ENCODE data around the gene ZDBF2.
"Not testable (repeated sequence)": the region's sequence is repeated elsewhere in the genome, so short reads cannot be mapped to it uniquely, and the experiment has no call there.

Gene ZDBF2

DNA sequence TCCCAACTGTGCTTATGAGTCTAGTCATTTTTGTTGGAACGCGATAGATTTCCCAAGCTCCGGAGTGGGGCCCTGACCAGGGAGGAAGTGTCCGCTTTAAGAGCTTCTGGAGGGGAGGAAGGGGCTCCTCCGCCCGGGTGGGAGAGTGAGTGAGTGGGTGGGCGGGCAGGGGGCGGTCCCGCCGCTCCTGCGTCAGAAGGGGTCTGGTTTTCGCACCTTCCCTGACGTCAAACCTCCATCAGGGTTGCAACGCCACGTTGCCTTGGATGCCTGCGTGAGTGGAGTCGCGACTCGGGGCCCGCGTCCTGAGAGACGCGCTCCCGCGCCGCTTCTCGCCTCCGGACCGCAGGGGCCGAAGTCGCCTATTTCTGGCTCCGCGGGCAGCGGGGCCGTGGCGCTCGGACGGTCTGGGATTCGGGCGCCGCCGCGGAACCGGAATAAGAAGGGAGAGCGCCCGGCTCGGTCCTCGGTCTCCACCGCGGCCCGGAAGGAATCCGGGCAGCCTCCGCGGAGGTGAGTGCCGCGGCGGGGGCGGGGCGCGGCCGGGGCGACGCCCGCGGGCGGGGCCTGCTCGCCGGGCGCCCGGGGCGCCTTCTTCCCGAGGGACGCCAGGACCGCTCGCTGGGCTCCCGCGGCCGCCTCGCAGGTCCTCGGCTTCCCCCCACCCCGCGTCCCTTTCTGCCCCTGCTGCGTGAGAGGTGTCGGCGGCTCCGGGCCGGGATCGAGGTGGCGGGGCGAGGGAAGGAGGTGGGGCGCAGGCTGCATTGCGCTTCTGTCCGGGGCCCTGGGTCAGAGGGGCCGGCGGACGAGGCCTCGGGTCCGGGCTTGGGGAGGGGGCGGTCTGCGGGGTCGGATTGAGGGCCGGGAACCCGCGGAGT is at the start of gene ZDBF2:
Gene ZDBF2, plus strand, starts transcription at position 230 of the 878 bp plus-strand sequence. CDS start 7,187 bp downstream, outside the sequence.
- DNase-seq = peak; percentile 51

DNA sequence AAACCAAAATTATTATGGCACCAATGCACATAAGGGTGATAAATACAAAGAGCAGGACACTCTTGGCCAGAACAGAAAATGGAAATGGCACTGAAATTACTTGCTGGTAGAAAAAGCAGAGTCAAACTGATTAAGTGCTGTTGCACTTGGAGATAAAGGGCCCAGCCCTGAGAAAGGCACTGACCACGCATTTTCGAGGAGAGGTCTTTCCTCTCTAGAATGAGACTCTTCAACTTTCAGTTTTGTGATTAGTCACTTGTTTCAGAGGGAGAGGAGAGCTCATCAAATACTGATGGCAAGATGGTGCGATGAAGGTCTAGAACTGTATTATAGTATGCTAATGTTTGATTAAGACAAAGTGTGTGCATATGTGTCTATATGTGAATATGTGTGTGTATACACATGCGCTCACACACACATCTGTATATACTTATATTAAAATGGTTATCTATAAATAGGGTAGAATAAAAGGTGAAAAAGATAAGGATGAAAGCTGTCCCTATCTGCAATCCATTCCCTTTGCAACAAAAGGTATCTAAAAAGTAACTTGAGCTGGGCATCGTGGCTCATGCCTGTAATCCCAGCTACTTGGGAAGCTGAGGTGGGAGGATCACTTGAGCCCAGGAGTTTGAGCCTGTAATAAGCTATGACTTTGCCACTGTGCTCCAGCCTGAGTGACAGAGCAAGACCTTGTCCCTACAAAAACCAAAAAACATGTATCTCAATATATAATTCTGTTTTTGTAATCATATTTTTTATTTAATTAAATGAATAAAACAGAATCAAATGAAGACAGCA is 48.8 kb upstream of the ZDBF2 start:
- no peak for DNase-seq

DNA sequence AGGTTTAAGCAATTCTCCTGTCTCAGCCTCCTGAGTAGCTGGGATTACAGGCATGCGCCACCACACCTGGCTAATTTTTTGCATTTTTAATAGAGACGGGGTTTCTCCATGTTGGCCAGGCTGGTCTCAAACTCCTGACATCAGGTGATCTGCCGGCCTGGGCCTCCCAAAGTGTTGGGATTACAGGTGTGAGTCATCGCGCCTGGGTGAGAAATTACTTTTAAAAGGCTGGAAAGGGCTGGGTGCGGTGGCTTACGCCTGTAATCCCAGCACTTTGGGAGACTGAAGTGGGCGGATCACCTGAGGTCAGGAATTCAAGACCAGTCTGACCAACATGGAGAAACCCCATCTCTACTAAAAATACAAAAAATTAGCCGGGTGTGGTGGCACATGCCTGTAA is 45.8 kb upstream of the ZDBF2 start:
- not testable (repeated sequence) for DNase-seq

DNA sequence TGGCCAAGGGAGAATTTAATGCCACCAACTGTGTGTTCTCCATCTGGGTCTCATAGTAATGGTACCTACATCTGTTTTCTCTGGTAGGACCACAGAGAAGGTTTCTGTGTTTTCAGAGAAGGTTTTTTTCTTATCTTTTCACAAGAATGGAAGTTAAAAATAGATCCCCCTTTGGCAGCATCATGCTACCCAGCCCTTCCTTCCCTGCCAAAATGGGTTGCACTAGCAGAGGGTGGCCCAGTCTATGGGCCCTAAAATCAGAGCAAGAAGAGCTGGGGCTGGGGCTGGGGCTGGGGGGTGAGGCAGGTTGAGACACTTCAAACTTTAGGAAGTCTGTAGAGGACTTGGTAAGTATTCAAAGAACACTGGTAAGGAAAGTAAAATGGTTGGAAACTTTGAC is 44.8 kb upstream of the ZDBF2 start:
- no peak for DNase-seq

DNA sequence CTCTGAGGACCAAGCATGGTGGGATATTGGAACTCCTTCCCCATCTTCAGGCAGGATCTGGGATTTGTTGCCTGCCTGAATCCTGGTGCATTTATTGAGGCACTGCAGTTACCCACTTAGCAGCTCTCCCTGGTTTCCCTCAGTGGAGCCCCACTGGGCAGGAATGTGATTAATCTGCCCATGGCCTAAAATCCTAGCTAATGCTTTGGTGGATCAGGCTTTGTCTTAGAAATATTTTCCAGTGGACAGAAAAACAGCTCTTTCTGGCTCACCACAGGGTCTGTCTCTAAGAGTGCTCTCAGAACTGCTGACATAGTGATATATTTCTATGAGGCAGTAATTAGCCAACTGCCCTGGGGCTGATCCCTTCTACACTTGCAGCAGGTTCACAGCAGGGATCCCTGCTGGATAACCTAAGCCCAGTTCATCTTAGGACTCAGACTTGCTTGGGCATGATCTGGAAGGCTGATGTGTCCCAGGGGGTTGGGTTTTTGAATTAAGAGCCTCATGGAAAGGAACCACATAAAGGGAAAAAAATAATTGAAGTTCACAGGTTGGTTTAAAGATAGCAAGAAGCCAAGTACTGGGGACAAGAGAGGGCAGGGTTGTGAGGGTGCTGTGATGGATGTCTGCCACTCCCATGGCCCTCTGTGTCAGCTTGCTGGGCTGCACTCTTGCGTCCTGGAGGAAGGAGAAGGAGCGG is 44.3 kb upstream of the ZDBF2 start:
- DNase-seq = no peak

DNA sequence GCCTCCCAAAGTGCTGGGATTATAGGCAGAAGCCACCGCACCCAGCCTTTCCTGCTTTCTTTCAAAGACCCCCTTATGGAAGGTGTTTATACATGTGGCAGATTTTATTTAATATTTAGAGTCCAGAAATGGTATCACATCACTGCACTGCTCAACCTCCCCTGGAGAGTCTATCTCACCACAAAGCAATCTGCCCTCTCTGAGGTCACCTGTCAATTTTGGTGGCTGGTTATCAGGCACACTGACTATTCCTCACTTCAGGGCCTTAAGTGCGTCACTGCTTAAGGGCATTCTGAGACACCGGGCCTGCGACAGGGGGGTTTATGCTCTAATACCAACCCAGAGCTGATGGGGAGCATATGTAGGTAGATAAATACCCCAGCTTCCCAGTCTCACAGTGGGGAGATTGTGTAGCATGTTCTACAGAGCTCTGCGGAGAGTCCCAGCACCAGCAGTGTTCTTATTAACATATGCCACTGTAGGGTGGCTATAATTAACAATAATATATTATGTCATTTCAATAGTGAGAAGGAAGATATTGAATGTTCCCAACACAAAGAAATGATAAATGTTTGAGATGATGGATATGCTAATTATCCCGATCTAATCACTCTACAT is 42.7 kb upstream of the ZDBF2 start:
- DNase-seq = no peak

DNA sequence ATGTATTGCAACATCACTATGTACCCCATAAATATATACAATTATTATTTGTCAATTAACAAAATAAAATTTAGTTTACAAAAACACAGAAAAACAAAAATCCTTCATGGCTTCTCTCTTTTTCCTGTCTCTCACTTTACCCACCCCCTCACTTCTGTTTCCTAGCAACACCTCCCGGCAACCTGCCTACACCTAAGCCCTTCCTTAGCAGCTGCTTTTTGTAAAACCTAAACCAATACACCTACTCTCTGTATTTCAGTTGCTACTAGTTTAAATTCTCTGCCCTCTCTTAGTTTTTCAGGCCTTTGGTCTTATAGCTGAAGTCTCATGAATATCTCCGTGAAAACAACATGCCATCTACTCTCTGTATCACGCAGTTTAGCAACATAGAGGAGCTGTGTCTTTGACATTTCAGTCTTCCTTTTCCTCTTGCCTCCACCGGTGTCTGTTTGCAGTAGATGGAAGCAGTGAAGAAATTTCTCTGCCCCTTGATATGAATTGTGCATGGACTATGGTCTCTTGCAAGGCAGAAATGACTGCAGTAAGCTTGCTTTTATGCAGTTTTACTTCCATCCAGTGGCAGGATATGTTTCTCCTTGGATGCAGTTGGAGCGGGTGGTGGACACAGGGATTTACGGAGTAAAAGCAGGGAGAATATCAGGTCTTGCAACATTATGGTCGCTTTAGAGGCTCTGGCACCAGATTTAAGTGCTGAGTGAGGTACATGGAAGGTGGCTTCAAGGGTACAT is 42.0 kb upstream of the ZDBF2 start:
- DNase-seq = no peak

DNA sequence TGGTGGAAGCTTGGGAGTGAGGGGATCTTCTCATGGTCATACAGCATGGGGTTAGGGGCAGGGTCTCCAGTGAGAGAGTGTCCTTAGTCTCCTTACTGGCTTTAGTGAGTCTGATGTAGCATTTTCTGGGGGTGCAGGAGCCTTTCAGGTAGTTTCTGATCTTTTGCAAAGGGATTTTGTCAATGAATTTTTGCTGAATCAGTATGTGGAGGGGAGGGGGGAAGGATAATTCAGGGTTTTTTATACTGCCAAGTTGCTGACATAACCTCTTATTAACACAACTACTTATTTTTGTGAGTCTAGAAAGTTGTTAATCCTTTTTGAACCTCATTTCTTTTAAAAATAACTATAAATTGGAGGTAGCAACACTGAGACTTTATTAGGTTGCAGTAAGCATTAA is 35.3 kb upstream of the ZDBF2 start:
- no peak for DNase-seq

DNA sequence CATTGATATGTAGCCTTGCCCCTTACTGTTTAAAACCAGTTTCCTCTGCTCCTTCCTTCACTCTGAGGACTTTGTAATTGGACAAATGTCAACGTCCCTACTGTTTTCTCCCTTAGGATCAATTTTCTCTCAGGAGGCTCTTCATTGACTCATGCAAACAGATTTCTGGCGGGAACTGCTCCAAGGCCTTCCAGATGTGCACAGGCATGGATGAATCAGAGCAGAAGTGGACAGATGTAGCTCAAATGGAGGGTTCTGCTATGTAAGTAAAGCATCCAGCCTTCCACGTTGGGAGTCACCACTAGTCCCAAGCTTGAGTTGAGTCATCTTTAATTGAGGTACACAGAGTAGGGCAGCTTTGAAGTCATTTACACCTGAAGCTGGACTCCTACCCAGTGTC is 34.1 kb upstream of the ZDBF2 start:
- no peak for DNase-seq

DNA sequence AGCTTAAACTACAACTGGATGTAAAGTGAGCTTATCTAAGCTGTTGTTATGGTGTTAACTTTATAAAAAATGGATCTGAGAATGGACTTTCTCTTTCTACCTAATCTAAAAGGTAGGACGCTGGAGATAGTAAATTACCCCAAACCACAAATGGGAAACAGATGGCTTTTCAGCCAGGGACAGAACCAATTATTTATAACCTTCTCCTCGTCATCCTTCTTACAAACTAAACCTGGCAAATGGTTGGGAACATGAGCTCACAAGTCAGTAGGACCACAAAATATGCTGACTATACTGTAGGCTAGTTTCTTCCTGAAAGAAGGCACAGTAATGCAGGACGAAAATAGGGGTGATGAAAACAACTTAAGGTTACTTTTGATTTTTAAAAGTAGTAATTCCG is 32.7 kb upstream of the ZDBF2 start:
- DNase-seq = no peak

DNA sequence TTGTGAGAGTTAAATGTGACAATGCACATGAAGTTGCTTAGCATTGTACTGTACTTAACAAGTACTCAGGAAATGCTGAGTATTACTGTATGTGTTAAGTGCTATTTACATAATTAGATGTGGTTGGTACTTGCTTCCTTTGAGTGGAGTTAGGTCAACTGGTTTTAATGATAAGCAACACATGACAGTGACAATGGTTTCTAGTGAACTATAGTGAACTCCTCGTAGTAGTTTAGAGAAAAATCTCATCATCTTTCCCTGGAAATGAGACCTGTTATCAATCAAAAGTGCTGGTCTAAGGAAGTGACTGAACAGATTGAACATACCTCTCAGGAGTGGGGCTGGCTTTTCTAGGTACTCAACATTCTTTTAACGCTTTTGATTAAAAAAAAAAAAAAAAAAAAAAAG is 29.2 kb upstream of the ZDBF2 start:
- no peak for DNase-seq

DNA sequence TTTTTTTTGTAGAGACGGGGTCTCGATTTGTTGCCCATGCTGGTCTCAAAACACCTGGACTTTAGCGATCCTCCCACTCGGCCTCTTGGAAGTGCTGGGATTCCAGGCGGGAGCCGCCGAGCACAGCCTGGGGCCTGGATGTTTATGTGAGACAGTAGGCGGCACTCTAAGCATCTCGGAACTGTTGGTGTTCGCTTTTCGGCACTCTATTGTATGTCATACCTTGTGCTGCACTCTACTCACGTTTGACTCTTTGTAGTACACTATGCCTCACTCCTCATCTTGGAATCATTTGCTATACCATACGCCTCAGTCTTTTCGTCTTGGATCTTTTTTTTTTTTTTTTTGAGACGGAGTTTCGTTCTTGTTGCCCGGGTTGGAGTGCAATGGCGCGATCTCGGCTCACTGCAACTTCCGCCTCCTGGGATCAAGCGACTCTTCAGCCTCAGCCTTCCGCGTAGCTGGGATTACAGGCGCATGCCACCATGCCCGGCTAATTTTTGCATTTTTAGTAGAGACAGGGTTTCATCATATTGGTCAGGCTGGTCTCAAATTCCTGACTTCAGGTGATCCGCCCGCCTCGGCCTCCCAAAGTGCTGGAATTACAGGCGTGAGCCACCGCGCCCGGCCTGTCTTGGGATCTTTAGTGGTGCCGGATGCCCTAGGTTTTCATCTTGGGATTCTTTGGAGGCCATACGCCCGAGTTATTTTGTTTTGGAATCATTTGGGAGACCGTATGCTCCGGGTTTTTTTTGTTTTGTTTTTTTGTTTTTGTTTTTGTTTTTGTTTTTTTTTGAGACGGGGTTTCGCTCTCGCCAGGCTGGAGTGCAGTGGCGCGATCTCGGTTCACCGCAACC is 24.2 kb upstream of the ZDBF2 start:
- DNase-seq = no peak

DNA sequence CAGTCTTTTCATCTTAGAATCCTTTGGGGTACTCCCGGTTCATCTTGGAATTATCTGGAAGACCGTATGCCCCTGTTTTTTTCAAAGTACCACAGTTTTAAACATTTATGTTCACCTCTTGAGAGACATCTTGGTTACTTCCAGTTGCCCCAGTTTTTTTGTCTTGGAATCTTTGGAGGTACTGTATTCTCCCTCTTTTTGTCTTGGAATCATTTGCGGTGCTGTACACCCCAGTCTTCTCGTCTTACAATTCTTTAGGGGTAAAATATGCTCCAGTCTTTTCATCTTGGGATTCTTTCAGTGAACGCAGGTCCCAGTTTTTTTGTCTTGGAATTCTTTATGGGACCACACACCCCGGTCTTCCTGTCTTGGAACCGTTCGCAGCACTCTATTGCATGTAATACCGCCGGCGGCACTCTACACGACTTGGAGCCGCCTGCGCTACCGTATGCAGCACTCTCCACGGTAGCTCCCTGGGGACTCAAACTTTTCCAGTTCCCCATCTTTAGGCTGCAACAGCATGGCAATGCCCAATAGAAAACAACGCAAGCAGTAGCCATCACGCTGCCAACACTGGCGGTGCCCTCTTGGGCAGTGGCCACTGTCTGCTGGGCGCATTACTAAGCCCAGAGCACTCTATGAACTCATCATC is 21.2 kb upstream of the ZDBF2 start:
- no peak for DNase-seq

DNA sequence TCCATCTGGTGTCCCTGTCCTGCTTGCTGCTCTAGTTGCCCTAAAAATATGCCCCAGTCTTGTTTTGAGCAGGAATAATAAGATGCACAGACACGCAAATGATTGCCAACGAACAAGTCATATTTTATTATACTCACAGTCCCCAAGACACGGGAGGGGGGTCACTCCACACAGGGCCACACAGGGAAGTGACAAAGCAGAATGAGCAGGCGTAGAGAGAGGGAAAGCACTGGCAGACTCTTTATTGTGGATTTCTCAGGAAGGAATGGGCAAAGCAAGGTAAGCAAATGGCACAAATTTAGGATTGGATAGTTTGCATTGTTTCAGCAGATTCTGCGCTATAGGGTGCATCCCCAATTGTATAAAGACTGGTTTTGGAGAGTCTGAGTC is 20.7 kb upstream of the ZDBF2 start:
- DNase-seq = no peak

DNA sequence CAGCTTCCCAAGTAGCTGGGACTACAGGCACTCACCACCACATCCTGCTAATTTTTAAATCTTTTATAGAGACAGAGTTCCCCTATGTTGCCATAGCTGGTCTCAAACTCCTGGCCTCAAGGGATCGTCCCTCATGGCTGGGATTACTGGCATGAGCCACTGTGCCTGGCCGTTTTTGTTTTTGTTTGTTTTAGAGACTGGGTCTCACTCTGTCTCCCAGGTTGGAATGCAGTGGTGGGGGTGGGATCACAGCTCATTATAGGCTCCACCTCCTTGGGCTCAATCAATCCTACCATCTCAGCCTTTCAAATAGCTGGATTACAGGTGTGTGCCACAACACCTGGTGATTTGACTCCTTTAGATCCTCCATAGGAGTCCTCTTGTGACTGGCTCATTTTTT is 19.5 kb upstream of the ZDBF2 start:
- no peak for DNase-seq

DNA sequence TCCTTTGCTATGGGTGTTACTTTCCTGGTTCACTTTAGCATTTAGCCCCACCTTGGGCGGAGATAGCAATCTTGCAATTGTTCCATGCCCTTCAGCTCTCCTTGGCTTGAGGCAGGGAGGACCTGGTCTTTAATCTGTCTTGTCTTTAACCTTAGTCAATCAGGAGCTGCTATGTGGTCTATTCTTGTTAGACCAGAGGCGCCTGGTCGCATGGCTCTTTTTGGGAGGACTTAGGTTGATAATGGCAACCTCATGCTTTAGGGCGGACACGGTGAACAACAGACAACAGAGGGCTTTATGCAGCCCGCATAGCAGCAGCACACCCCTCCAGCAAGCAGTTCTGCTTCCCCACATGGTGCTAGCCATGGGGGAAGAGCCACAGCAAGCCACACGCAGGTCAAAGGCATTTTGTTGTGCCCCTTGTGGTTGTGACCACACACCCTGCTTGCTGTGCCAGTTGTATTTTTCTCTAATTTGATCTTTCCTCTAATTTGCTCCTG is 17.7 kb upstream of the ZDBF2 start:
- no peak for DNase-seq

DNA sequence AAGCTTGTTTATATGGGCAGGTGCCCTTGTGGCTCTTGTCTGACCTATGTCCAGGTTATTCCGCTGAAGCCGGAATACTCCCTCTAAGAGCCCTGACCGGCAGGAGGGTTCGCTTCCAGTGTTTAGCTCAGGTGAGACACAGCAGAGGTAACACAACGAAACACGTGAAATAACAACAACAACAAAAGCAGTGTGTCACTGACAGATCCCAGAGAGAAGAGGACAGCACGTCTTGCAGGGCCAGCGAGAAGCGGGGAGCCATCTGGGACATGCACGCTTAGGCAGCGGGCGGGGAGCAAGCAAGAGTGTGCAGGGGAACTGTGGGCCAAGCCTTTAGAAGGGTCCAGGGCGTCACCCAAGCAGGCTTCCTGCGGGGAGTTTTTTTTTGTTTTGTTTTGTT is 17.1 kb upstream of the ZDBF2 start:
- DNase-seq = no peak

DNA sequence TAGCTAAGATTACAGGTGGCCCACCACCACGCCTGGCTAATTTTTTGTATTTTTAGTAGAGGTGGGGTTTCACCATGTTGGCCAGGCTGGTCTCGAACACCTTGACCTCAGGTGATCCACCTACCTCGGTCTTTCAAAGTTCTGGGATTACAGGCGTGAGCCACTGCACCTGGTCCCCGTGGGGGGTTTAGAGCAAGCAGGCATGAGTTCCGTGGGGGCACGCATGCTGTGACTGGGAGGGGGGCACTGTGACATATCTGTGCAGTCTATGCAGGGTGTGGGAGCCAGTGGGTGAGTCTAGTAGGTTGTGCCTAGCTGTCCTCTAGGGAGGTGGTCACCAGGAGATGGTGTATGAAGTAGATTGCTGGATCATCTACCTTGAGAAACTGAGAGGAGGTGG is 16.6 kb upstream of the ZDBF2 start:
- no peak for DNase-seq

DNA sequence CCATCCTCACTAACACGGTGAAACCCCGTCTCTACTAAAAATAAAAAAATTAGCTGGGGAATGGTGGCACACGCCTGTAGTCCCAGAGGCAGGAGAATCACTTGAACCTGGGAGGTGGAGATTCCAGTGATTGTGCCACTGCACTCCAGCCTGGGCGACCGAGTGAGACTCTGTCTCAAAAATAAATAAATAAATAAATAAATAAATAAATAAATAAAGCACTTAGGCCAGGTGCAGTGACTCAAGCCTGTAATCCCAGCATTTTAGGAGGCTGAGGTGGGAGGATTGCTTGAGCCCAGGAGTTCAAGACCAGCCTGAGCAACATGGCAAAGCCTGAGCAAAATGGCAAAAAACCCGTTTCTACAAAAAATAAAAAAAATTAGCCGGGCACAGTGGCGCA is 15.8 kb upstream of the ZDBF2 start:
- not testable (repeated sequence) for DNase-seq

DNA sequence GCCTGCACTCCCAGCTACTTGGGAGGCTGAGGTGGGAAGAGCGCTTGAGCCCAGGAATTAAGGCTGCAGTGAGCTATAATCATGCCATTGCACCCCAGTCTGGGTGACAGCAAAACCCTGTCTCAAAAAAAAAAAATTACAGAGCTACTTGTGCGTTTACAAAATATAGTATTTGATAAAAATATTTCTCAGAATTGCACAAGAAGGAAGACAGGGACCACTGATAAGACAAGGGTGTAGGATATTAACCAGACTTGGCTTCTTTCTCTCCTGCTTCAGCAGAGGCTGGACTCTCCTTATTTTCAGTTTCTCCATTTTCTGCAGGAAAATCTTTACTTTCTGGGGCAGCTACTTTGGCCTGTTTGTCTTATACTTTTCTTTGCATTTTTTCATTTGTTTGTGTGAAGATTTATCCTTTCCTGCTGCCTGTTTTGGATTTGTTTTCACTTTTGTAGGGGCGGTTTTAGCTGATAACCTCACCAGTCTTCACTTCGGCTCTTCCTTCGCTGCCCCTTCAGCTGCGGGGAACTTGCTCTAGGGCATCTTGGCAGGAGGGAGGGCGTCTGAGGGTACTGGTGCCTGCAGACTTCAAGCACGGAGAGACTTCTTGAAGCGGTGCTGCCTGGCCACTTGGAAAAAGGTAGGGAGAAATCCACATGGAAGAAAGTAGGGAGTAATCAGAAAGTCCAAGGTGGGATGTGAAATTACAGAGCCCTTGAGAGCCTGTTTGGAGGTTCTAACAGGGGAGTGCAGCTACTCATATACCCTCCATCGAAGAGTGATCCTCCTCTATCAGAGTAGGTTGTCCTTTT is 14.9 kb upstream of the ZDBF2 start:
- no peak for DNase-seq
